Measurements from ENCODE around the gene NXT2.
"Not testable (repeated sequence)": the region's sequence is repeated elsewhere in the genome, so short reads cannot be mapped to it uniquely, and the experiment has no call there.

The NXT2 gene

DNA sequence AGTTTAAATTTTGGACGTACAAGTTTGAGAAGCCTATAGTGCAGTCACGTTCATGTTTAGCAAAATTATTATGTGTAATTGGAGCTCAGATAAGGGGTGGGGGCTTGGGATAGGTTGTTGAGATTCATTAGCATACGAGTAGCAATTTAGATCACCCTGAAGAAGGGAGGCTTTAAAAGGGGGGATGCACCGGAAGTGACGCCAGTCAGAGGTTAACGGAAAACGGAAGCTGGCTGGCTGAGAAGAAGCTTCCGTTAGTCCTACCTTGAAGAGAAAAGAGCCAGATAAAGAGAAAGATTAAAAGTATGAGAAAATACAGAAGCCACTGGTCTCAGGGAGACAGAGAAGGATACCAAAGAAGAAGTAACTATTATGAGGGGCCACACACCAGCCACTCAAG, 1.1 kb upstream of the NXT2 start:
- H3K4me3 ChIP-seq (ENCODE audit: low read depth, low read length): no peak overlapping the region

DNA sequence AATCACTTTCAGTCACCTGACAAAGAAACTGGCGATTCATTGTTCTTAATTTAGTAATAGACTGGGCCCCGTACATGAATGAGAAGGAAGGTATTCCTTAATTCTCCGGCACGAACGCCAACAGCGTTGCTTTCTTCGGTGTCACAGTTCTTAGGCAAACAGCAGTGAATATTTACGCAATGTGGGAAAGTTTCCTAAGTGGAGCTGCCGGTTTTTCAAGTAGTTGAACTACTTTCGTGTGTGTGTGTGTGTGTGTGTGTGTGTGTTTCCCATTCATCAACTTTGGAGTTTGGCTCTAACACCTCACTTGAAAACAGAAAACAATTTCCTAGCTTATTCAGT, 651 bp downstream of the NXT2 start:
- Histone ChIP-seq H3K27me3 (ENCODE audit: insufficient read depth, low read depth, severe bottlenecking) (peaks cover 27% of the 10 kb centered on the region), H3K36me3 (no peaks in the 10 kb centered on the region), H3K9me3 (ENCODE audit: severe bottlenecking) (peaks cover 17% of the 10 kb centered on the region), H3K27ac (no peak overlapping the region), H3K4me3 (ENCODE audit: low read depth, low read length) (peak overlapping the region; percentile 53)
- TF ChIP-seq, protein P1, sequence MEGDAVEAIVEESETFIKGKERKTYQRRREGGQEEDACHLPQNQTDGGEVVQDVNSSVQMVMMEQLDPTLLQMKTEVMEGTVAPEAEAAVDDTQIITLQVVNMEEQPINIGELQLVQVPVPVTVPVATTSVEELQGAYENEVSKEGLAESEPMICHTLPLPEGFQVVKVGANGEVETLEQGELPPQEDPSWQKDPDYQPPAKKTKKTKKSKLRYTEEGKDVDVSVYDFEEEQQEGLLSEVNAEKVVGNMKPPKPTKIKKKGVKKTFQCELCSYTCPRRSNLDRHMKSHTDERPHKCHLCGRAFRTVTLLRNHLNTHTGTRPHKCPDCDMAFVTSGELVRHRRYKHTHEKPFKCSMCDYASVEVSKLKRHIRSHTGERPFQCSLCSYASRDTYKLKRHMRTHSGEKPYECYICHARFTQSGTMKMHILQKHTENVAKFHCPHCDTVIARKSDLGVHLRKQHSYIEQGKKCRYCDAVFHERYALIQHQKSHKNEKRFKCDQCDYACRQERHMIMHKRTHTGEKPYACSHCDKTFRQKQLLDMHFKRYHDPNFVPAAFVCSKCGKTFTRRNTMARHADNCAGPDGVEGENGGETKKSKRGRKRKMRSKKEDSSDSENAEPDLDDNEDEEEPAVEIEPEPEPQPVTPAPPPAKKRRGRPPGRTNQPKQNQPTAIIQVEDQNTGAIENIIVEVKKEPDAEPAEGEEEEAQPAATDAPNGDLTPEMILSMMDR (IDR thresholded peaks at IDR 0.05; ENCODE audit: low read depth, low read length): no peak
- DNase-seq: no peak

More for the DNA sequence above, 1.1 kb upstream of the NXT2 start:
- TF ChIP-seq, protein P1 (IDR thresholded peaks at IDR 0.05; ENCODE audit: low read depth, low read length): no peak
- peaks cover 17% of the 10 kb centered on the region for H3K9me3 ChIP-seq (ENCODE audit: severe bottlenecking)
- DNase-seq: no peak
- H3K36me3 ChIP-seq: no peaks in the 10 kb centered on the region
- peaks cover 32% of the 10 kb centered on the region for H3K27me3 ChIP-seq (ENCODE audit: insufficient read depth, low read depth, severe bottlenecking)
- no peak overlapping the region for H3K27ac ChIP-seq

DNA sequence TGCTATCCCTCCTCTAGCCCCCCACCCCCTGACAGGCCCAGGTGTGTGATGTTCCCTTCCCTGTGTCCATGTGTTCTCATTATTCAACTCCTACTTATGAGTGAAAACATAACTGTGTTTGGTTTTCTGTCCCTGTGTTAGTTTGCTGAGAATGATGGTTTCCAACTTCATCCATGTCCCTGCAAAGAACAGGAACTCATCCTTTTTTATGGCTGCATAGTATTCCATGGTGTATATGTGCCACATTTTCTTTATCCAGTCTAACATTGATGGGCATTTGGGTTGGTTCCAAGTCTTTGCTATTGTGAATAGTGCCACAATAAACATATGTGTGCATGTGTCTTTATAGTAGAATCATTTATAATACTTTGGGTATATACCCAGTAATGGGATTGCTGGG, 2.4 kb downstream of the NXT2 start:
- H3K27ac ChIP-seq; H3K4me3 ChIP-seq (ENCODE audit: low read depth, low read length); DNase-seq; H3K36me3 ChIP-seq: not testable (repeated sequence)
- peaks cover 17% of the 10 kb centered on the region for H3K9me3 ChIP-seq (ENCODE audit: severe bottlenecking)
- peaks cover 13% of the 10 kb centered on the region for H3K27me3 ChIP-seq (ENCODE audit: insufficient read depth, low read depth, severe bottlenecking)

DNA sequence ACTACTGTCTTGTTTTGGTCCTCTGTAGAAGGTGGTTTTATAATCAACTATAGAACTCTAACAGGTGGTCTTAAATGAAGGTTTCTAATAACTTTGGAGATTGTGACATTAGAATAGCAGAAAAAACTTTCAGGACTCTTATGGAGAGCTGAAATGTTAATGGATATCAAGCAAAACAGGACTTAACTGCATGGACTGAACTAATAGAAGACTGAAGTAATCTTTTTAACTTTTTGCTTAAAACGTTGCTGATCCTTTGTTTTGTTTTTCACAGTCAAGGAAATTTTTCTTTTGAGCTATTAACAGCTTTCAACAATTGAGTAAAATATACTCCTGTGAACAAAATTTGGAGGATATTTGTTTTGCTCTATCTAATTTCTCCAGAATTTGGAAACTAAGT, 17.2 kb downstream of the NXT2 start:
- Histone ChIP-seq H3K27ac (no peak overlapping the region), H3K9me3 (ENCODE audit: severe bottlenecking) (peaks cover 3% of the 10 kb centered on the region), H3K36me3 (no peaks in the 10 kb centered on the region), H3K27me3 (ENCODE audit: insufficient read depth, low read depth, severe bottlenecking) (peaks cover 36% of the 10 kb centered on the region), H3K4me3 (ENCODE audit: low read depth, low read length) (no peak overlapping the region)
- DNase-seq: no peak
- TF ChIP-seq, protein P1 (IDR thresholded peaks at IDR 0.05; ENCODE audit: low read depth, low read length): no peak

DNA sequence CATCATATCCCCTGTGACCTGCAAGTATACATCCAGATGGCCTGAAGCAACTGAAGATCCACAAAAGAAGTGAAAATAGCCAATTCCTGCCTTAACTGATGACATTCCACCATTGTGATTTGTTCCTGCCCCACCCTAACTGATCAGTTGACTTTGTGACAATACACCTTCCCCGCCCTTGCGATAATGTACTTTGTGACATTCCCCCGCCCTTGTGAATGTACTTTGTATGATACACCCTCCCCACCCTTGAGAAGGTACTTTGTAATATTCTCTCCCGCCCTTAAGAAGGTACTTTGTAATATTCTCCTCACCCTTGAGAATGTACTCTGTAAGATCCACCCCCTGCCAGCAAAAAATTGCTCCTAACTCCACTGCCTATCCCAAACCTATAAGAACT, 39.4 kb downstream of the NXT2 start:
- not testable (repeated sequence) for H3K9me3 ChIP-seq (ENCODE audit: severe bottlenecking); H3K36me3 ChIP-seq; H3K27ac ChIP-seq; H3K4me3 ChIP-seq (ENCODE audit: low read depth, low read length); DNase-seq
- H3K27me3 ChIP-seq (ENCODE audit: insufficient read depth, low read depth, severe bottlenecking): peaks cover 65% of the 10 kb centered on the region

DNA sequence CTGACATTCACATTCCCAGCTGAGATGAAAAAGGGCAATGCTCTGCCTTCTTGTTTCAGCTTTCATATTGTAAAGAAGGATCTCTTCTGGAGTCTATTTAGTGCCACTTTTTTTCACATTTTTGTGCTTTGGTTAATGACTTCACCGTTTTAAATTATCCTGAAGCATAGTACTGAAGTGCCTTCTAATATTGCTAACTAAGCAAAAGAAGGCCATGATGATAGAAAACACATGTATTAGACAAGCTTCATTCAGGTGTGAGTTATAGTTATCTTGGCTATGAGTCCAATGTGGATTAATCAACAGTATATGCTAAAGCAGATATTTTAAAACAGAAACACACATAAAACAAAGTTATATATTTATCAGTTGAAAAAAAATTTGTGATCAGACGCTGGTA, 40.4 kb downstream of the NXT2 start:
- TF ChIP-seq, protein P1 (IDR thresholded peaks at IDR 0.05; ENCODE audit: low read depth, low read length): no peak
- no peak for DNase-seq
- Histone ChIP-seq H3K27me3 (ENCODE audit: insufficient read depth, low read depth, severe bottlenecking) (peaks cover 68% of the 10 kb centered on the region), H3K9me3 (ENCODE audit: severe bottlenecking) (no peaks in the 10 kb centered on the region), H3K27ac (no peak overlapping the region), H3K4me3 (ENCODE audit: low read depth, low read length) (no peak overlapping the region), H3K36me3 (no peaks in the 10 kb centered on the region)

DNA sequence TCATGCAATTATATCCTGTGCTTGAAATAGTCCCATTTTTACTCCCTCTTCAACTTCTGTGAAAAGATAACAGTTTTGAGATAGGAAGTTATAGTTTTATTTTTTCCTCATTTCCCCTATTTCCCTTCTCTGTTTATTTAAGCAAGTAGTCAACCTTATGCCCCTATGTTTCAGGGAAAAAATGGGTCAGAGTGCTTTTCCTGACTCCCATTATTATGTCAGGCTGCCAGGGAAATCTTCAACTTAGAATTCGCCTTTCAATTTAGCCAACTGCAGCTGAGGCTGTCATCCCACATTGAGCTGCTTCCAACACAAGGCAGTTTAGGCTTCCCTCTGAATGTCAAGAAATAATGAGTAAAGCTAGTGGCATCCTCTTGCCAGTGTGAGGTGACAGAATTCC, 42.3 kb downstream of the NXT2 start:
- TF ChIP-seq, protein P1 (IDR thresholded peaks at IDR 0.05; ENCODE audit: low read depth, low read length): no peak
- H3K36me3 ChIP-seq: no peaks in the 10 kb centered on the region
- H3K27ac ChIP-seq: no peak overlapping the region
- peaks cover 65% of the 10 kb centered on the region for H3K27me3 ChIP-seq (ENCODE audit: insufficient read depth, low read depth, severe bottlenecking)
- no peaks in the 10 kb centered on the region for H3K9me3 ChIP-seq (ENCODE audit: severe bottlenecking)
- no peak overlapping the region for H3K4me3 ChIP-seq (ENCODE audit: low read depth, low read length)
- no peak for DNase-seq

Data from WERI-Rb-1 (cell line).